ENCODE data around the gene ENPP7.
"Not testable (repeated sequence)": the region's sequence is repeated elsewhere in the genome, so short reads cannot be mapped to it uniquely, and the experiment has no call there.

The ENPP7 gene

GRCh38 chr17:79749958-79750357, 19.2 kb downstream of the ENPP7 start:
- DNase-seq = no peak

GRCh38 chr17:79750650-79751545, 20.2 kb downstream of the ENPP7 start:
- DNase-seq = no peak

- DNase-seq = no peak
These were observed 21.4 kb downstream of the ENPP7 start for GRCh38 chr17:79752175-79752574.

- DNase-seq = no peak
These were observed 23.6 kb downstream of the ENPP7 start for GRCh38 chr17:79754370-79754769.

GRCh38 chr17:79754903-79755302, 24.2 kb downstream of the ENPP7 start:
- not testable (repeated sequence) for DNase-seq

- DNase-seq = no peak
These were observed 24.8 kb downstream of the ENPP7 start for GRCh38 chr17:79755591-79755990.

- DNase-seq = no peak
These were observed 26.5 kb downstream of the ENPP7 start for GRCh38 chr17:79757140-79757745.

GRCh38 chr17:79758271-79758670, 27.5 kb downstream of the ENPP7 start:
- no peak for DNase-seq

- DNase-seq = no peak
These were observed 29.6 kb downstream of the ENPP7 start for GRCh38 chr17:79760197-79760906.

- DNase-seq = no peak
These were observed 31.3 kb downstream of the ENPP7 start for GRCh38 chr17:79761894-79762589.

GRCh38 chr17:79765708-79766107, 35.0 kb downstream of the ENPP7 start:
- DNase-seq = no peak

- no peak for DNase-seq
These were observed 39.1 kb downstream of the ENPP7 start for GRCh38 chr17:79769570-79770506.

- DNase-seq = no peak
These were observed 40.5 kb downstream of the ENPP7 start for GRCh38 chr17:79771276-79771675.

- not testable (repeated sequence) for DNase-seq
These were observed 42.0 kb downstream of the ENPP7 start for GRCh38 chr17:79772726-79773125.

GRCh38 chr17:79774561-79774975, 43.8 kb downstream of the ENPP7 start:
- DNase-seq = no peak

GRCh38 chr17:79775632-79776031, 44.9 kb downstream of the ENPP7 start:
- no peak for DNase-seq

- no peak for DNase-seq
These were observed 45.8 kb downstream of the ENPP7 start for GRCh38 chr17:79776376-79777119.

- DNase-seq = no peak
These were observed 46.6 kb downstream of the ENPP7 start for GRCh38 chr17:79777120-79777893.

- DNase-seq = peak; percentile 74
These were observed 47.3 kb downstream of the ENPP7 start, which contains the start of gene CBX2 for GRCh38 chr17:79777894-79778503. TSS of gene CBX2 (plus strand) at chr17:79778148. CDS start at chr17:79778236, 88 bp downstream.
